ENCODE measurements around the gene HEATR9.

Gene HEATR9

GRCh38 chr17:35856603-35857002 is 12.1 kb downstream of the HEATR9 start:
- no peak for TF ChIP-seq CTCF (IDR thresholded peaks at IDR 0.05; ENCODE audit: low read depth, low read length)

GRCh38 chr17:35855965-35856364 is 12.7 kb downstream of the HEATR9 start:
- H3K4me3 ChIP-seq (ENCODE audit: low read depth, low read length), result no peak overlapping the region
- no peak for TF ChIP-seq CTCF (IDR thresholded peaks at IDR 0.05; ENCODE audit: low read depth, low read length)

More at GRCh38 chr17:35856603-35857002, 12.1 kb downstream of the HEATR9 start:
- H3K4me3 ChIP-seq (ENCODE audit: low read depth, low read length), result no peak overlapping the region

- no peak overlapping the region for H3K4me3 ChIP-seq (ENCODE audit: low read depth, low read length)
- peak; percentile 59 for TF ChIP-seq CTCF (IDR thresholded peaks at IDR 0.05; ENCODE audit: low read depth, low read length)
Measured at GRCh38 chr17:35849469-35850348, 19.0 kb downstream of the HEATR9 start.

- no peak overlapping the region for H3K4me3 ChIP-seq (ENCODE audit: low read depth, low read length)
- TF ChIP-seq CTCF (IDR thresholded peaks at IDR 0.05; ENCODE audit: low read depth, low read length), result no peak
Measured at GRCh38 chr17:35847633-35848373, 20.9 kb downstream of the HEATR9 start.

GRCh38 chr17:35847006-35847405 is 21.7 kb downstream of the HEATR9 start:
- no peak for TF ChIP-seq CTCF (IDR thresholded peaks at IDR 0.05; ENCODE audit: low read depth, low read length)
- H3K4me3 ChIP-seq (ENCODE audit: low read depth, low read length), result no peak overlapping the region

GRCh38 chr17:35846055-35846809 is 22.5 kb downstream of the HEATR9 start:
- no peak overlapping the region for H3K4me3 ChIP-seq (ENCODE audit: low read depth, low read length)
- no peak for TF ChIP-seq CTCF (IDR thresholded peaks at IDR 0.05; ENCODE audit: low read depth, low read length)

Data from WI38 (cell line).